T1000 (cell line): ENCODE measurements around the gene PCDH15.
"Not testable (repeated sequence)": the region's sequence is repeated elsewhere in the genome, so short reads cannot be mapped to it uniquely, and the experiment has no call there.

Experiments
- DNase-seq: peaks from one replicate; lab custom pipeline; 2025; ENCODE audit warnings: mixed read lengths; lab: John Stamatoyannopoulos, UW

PCDH15 gene

DNA sequence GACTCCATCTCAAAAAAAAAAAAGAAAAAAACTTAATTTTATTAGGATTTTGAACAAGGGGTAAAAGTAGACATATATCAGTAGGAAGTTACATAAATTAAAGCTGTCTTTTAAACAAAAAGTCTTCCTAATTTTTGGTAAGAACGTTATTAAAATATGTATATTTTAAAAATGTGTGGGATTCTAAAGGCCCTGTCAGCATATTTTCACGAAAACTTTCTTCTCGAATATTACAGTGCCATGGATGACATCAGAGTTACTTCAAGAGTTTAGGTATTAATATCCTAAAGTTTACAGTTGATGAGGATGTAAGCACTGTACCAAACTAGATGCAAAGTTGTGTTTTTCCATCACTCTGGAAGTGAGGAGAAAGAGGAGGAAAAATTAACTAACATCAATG, 820.8 kb downstream of the PCDH15 start:
- no peak for DNase-seq

DNA sequence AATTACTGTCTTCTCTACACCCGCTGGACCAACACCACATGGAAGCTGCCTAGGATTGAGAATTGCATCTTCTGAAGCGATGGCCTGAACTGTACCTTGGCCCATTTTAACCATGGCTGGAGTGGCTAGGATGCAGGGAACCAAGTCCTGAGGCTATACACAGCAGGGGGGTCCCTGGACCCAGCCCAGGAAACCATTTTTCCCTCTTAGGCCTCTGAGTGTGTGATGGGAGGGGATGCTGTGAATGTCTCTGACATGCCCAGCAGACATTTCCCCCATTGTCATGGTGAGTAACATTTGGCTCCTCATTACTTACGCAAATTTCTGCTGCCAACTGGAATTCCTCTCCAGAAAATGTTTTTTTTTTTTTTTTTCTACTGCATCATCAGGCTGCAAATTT, 822.7 kb downstream of the PCDH15 start:
- DNase-seq, result no peak

DNA sequence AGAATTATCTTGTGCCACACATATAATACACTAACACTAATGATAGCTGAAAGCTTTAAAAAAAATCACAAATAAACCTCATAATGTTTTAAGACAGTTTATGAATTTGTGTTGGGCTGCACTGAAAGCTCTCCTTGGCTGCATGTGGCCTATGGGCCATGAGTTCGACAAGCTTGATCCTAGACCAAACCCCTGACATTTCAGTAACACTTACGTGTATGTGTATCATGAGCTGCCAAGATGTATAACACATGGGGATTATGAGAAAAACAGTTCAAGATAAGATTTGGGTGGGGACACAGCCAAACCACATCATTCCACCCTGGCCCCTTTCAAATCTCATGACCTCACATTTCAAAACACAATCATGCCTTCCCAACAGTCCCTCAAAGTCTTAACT, 823.8 kb downstream of the PCDH15 start:
- DNase-seq, result no peak

DNA sequence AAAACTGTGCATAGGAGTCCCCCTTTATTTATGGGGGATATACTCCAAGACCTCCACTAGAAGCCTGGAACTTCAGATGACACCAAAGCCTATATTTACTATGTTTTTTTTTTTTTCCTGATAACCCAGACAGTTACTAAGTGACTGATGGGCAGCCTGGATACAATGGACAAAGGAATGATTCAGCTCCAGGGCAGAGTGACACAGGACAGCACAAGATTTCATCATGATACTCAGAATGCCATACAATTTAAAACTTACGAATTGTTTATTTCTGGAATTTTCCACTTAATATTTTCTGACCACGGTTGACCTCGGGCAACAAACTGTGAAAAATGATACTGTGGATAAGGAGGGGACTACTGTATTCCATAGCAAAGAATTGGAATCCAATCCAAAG, 843.6 kb downstream of the PCDH15 start:
- no peak for DNase-seq

DNA sequence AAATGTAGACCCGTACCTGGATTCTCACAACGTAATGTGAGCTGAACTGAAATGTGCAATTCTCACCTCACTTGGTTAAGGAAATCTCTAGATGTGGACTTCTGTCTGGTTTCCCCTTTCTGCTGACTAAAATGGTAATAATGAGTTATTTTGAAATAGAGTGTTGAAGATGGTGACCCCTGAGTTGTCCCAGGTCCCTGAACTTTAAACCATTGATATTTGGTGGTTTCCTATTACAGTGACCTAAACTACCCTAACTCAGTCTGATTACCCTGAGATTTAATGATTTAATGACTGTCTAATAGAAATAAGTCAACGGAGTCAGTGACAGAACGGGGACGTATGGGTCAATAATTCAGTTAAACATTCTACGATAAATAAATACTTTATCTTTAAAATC, 845.9 kb downstream of the PCDH15 start:
- DNase-seq, result no peak

DNA sequence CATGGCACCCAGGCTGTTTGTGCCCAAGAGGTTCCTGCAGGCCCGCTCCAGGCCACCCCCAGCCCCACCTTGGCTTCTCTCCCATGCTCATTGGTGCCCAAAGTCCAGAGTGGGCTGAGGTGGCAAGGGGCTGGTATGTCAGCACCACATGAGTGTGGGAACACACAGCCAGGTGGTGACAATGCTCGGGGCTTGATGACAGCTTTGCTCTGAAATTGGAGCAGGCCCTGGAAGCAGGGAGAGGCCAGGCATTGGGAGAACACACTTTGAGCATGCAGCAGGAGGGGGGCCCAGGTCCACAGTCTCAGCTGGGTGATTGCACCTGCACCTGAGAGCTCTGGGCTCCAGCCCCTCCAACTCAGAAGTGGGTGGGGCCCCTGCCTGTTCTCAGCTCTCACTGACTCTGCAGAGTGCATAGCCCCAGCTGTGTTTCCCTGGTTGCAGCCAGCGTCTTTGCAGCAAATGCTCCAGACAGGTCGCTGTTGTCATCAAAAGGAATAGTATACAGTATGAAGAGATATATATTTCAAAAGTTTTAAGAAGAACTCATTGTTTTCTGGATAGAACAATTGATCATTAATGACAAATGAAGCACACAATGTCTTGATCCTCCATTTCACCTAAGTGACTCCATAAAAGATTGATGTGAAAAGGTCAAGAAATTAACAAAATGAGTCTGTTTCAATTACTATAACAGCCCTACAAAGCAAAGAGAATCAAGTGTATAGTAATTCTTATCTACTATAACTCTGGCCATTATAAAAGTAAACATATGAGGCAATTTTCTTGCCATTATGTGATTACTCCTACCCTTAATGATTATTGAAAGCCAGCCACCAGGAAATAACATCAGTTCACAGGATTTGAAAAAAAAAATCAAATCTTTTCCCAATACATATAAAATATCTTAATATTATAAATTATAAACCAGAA, 848.1 kb downstream of the PCDH15 start:
- no peak for DNase-seq

DNA sequence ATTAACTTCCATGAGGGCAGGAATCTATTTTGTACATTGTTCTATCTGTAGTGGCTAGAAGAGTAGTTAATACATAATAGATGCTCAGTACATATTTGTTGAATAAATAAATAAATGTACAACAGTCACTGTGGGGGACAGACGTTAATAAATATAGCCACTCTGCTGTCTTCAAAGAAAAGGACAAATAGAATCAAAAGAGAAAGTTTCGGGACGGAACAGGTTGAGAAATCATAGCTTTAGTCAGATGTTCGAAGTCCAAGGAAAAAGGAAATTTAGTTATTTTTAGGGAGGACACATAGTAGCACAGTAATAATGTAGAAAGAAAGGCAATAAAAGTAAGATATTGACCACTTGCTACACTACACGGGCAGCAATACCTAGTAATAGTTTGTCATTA, 861.4 kb downstream of the PCDH15 start:
- DNase-seq, result no peak

DNA sequence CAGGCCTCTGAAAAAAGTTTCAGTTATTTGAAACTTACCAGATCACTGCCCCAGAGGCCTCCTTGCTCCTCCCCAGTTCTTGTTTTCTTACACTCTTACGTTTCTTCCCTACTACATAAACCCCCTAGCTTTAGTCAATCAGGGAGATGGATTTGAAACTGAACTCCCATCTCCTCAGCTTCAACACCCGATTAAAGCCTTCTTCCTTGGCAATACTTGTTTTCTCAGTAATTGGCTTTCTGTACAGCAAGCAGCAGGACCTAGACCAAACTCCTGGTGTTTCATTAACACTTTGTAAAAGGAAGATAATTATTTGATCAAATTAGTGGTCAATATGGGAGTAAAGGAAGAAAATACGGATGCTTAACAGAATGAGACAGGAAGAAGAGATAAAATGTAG, 870.4 kb downstream of the PCDH15 start:
- DNase-seq, result no peak

DNA sequence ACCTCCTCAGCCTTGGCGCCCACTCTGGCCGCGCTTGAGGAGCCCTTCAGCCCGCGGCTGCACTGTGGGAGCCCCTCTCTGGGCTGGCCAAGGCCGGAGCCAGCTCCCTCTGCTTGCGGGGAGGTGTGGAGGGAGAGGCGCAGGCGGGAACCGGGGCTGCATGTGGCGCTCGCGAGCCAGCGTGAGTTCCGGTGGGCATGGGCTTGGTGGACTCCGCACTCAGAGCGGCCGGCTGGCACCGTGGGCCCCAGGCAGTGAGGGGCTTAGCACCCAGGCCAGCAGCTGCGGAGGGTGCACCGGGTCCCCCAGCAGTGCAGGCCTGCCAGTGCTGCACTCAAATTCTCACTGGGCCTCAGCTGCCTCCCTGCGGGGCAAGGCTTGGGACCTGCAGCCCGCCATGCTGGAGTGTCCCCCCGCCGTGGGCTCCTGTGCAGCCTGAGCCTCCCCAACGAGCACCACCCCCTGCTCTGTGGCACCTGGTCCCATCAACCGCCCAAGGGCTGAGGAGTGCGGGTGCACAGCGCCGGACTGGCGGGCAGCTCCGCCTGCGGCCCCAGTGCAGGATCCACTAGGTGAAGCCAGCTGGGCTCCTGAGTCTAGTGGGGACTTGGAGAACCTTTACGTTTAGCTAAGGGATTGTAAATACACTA, 876.9 kb downstream of the PCDH15 start:
- not testable (repeated sequence) for DNase-seq

DNA sequence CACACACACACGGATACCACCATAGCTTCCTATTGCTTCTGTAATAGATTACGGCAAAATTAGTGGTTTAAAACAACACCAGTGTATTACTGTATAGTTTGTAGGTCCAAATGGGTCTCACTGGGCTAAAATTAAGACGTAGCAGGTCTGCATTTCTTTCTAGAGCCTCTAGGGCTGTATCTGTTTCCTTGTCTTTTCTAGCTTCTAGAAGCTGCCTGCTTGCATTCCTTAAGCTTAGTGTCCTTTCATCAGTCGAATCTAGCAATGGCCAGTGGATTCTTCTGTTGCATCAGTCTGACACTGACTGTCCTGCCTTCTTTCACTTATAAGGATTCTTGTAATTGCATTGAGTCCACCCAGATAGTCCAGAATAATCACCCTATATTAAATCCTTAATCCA, 882.3 kb downstream of the PCDH15 start:
- DNase-seq, result no peak

DNA sequence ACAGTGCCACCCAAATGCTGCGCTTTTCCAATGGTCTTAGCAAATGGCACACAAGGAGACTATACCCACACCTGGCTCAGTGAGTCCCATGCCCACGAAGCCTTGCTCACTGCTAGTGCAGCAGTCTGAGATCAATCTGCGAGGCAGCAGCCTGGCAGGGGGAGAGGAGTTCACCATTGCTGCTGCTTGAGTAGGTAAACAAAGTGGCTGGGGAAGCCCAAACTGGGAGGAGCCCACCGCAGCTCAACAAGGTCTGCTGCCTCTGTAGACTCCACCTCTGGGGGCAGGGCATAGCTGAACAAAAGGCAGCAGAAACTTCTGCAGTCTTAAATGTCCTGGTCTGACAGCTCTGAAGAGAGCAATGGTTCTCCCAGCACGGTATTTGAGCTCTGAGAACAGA, 891.2 kb downstream of the PCDH15 start:
- no peak for DNase-seq

DNA sequence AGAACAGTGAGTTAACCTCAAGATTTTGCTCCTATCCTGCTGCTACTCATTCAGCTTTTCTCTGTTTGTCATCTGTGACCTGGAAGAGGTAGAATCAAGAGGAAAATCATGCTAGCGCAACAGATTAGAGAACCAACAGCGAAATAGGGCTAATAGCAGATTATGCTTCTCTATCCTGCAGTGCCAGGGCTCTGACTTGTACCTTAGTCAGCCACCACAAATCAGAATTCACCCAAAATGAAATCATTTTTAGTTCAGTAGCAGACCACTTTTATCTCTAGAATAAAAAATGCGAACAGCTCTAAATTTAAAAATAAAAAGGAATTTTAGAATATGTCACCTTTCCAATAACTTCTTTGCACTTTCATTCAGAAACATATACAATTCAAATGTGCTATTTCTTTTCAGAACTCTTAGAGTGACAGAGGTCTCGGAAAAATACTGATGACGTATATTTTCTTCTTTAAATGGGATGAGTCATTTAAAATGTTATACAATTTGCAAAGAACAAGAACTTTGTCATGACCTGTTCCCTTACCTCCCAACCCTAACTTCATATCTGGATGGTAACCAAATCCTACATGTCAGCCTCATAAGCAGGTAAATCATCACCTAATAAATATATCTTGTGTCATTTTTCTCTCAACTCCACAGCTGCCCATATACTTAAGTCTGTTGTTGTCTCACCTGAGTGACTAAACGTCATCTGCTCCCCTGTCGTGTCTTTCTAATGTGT, 896.4 kb downstream of the PCDH15 start:
- no peak for DNase-seq

DNA sequence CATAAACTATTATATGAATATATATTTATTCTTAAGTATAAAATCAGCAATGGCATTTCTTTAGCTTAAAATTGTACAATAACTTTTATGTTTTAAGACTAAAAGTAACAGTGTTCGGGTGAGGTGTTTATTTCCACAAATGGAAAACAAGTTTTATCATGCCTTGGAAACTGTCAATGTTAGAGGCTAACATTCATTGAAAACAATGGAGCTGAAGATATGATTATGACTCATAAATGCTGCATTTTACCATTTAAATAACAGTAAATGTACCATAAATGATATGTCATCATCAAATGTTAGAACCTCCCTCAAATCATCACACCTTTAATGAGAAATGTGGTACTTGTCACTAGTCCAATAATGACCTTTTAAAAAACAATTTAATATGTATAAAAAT, 897.3 kb downstream of the PCDH15 start:
- no peak for DNase-seq

DNA sequence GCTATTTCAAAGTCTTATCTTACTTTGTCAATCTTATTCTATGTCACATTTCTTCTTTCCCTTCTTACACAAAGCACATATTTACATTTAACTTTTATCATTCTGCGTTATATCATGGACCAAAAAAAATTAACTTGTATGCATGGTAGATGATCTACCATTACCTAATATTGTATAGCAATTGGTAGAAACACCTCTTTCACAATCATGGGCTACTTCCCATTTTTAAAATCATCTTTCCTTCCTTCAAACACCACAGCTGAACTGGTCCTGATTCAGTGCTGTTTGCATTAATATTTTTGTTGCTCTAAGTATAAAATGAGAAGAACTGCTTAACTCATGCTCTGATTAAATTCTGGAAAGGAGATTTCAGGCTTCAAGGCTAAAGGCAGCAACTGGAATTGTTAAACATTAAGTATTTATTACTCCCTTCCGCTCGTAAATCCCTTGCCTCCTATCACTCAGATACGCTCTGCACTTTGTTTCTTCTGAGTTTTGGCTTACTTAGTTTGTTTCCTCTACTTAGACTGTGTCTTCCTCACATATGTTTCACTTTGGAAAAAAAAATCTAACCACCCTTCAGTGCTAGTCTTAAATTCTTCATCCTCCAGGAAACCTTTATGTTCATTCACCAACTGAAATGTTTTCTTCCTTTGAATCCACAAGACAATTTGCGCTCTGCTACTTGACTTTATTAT, 901.4 kb downstream of the PCDH15 start:
- DNase-seq, result no peak

DNA sequence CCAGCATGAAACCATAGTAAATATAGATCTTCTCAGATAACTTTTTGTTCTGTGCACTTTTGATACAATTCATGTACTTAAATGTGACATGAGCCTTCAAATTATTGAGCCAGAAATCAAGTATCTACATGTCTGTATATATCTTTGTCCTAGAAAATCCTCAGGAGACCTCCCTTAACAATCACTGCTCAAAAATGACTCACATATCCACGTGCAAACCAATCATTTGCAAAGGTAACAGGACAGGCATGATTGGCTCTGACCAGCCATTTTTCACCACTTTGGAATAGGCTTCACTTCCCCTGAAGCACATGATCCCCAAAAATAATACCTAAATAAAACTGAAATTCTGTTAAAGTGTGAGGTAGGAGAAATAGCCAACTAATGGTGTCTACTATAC, 902.5 kb downstream of the PCDH15 start:
- no peak for DNase-seq

DNA sequence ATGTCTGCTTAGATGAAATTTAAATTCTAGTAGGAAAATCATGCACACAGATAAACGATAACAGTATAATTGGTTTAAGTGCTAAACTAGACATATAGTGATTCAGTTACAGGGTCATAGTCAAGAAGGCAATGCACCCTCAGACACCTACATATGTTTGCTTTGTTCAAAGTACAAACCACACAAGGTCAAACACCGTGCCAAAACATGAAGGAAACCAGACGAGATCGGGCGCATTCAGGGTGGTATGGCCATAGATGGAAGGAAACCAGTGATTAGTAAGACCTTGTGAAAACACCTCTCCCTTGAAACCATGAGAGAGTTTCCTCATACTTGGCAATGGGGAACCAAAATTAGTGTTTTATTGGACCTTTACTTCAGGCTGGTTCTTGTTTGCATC, 906.9 kb downstream of the PCDH15 start:
- DNase-seq, result no peak

DNA sequence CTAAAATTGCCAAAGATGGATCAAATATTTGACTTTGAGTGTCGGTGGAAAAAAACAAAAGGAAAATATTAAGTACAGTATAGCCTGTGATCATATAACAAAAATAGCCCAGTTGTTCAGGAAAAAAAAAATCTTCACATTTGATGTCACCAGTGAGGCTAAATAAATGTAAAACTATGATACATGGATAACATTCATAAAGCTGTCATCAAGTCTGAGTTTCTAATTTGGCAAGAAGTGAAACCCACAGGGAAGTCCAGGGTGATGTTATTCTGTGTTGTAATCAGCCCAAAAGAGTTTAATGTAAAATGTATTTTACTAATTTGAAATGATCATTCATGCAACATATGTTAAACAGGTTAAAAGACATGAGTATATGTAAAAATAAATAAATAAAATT, 908.0 kb downstream of the PCDH15 start:
- no peak for DNase-seq

DNA sequence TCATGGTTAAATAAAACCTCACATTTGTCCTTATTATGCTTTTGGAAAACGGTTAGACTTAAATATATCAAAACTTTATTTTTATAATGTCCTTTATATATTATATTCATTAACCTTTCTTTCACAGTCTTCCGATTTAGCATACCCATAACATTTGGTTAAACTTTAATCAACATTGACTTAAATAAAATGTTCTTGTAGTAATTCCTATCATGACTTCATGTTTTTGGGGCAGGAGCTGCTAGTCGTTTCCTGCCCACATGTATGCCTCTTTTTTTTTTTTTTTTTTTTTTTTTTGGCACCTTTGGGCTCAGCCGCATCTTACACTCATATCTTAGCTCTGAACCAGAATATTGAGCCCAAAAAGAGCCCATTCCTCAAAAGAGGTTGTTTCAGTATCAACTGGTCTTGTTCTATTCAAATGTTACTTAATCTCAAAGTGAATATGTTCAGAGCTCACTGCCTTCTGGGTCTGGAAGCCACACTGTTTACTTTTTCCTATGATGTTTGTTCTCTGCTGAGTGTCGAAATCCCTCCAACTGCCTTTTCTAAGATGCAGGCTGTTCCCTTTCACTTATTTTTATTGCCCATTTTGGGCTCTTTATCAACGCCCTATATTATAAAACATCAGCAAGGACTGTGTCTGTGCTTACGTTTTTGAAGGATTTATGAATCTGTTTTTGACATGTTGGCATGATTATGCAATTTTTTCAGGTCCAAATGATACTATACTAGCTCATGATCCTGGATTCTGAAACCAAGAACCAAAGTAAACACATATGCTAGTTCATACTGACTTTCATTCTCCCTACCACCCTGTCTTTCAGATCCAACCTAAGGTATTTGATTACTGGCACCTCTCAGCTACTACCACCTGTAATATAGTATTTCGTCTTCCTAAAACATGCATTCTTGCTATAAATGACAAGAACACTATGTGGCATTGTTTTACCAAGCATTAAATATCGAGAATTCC, 914.4 kb downstream of the PCDH15 start:
- DNase-seq, result no peak

DNA sequence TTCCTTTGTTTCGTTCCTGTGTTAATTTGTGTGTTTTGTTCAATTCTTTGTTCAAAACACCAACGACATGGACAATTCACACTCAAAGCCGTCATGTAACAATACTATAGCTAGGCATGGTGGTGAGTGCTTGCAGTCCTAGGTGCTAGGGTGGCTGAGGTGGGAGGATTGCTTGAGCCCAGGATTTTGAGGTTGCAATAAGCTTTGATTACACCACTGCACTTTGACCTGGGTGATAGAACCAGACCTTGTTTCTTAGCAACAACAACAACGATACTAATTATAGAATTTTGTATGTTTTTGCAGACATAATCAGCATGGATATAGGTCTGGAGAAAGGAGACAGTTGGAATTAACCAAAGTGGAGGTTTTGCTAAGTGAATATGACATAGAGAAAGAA, 936.2 kb downstream of the PCDH15 start:
- no peak for DNase-seq

DNA sequence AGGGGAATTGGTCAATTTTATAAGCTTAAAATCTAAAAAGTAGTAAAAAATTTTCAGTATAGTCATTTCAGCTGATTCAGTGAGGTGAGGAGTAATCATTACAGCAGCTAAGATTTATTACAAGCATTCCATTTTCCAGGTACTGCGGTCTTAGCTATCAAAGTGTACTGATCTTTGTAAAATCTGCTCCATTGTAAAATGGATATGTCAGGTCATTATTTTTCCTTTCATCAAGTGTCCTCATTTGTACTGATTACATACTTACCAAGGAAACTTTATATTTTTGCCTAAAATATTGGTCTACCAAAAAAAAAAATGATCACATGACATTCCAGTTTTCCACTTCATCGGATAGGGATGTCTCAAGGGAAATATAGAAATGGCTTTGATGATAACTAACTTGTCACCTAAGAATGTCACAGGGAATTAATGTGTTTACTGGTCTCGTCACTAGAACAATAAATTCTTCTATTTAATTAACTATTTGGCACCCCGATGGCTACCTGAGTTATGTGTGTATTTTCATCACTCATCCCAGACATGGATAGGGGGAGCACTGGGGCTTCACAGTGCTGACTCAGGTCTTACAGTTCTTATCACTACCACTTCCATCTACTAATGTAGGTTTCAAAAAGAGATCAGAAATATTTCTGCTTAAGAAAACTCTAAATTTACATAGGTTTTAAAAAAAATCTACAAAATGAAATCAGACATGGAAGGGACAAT, 948.4 kb downstream of the PCDH15 start:
- no peak for DNase-seq
